HG03045 (cell line): ENCODE data around the gene SEMA3F.
"Not testable (repeated sequence)": the region's sequence is repeated elsewhere in the genome, so short reads cannot be mapped to it uniquely, and the experiment has no call there.

Source experiments
- ATAC-seq: cut with Tn5 transposase; IDR thresholded peaks from one replicate; pipeline ENCODE4 v1.9.1; 2021; ENCODE audit warnings: mild to moderate bottlenecking, moderate library complexity; ENCODE audit not compliant: unreplicated experiment

The SEMA3F gene

GRCh38 chr3:50207359-50208042, 52.4 kb downstream of the SEMA3F start:
- ATAC-seq = no peak

GRCh38 chr3:50208677-50209344, 53.7 kb downstream of the SEMA3F start:
- no peak for ATAC-seq

GRCh38 chr3:50210176-50210509, 55.0 kb downstream of the SEMA3F start:
- no peak for ATAC-seq

GRCh38 chr3:50210510-50211367, 55.6 kb downstream of the SEMA3F start:
- ATAC-seq = no peak

- not testable (repeated sequence) for ATAC-seq
These were observed 56.2 kb downstream of the SEMA3F start for GRCh38 chr3:50211368-50211717.

GRCh38 chr3:50211930-50212329, 56.8 kb downstream of the SEMA3F start:
- ATAC-seq = no peak

- no peak for ATAC-seq
These were observed 57.4 kb downstream of the SEMA3F start for GRCh38 chr3:50212502-50212901.

GRCh38 chr3:50212971-50213370, 57.8 kb downstream of the SEMA3F start:
- no peak for ATAC-seq

- ATAC-seq = no peak
These were observed 58.2 kb downstream of the SEMA3F start for GRCh38 chr3:50213373-50213772.

GRCh38 chr3:50214824-50215223, 59.7 kb downstream of the SEMA3F start:
- no peak for ATAC-seq

GRCh38 chr3:50215529-50215928, 60.4 kb downstream of the SEMA3F start:
- ATAC-seq = no peak

GRCh38 chr3:50217681-50218080, 62.6 kb downstream of the SEMA3F start:
- no peak for ATAC-seq

GRCh38 chr3:50218448-50218847, 63.3 kb downstream of the SEMA3F start:
- no peak for ATAC-seq

GRCh38 chr3:50219285-50219684, 64.2 kb downstream of the SEMA3F start:
- no peak for ATAC-seq

GRCh38 chr3:50220109-50220508, 65.0 kb downstream of the SEMA3F start:
- no peak for ATAC-seq

GRCh38 chr3:50221051-50221410, 65.9 kb downstream of the SEMA3F start:
- ATAC-seq = no peak

- ATAC-seq = no peak
These were observed 66.5 kb downstream of the SEMA3F start for GRCh38 chr3:50221411-50222168.

- no peak for ATAC-seq
These were observed 67.0 kb downstream of the SEMA3F start for GRCh38 chr3:50222169-50222528.

- no peak for ATAC-seq
These were observed 69.5 kb downstream of the SEMA3F start for GRCh38 chr3:50224639-50225038.

GRCh38 chr3:50226888-50227389, 71.8 kb downstream of the SEMA3F start:
- no peak for ATAC-seq
